A673 (cell line): ENCODE data around the gene HTD2. TPM values are rescaled to one million over a fixed set of nuclear protein-coding genes. Genes with fewer than 3 reads are reported as not detected.
A peak's percentile ranks its signal among the peaks of the same experiment; 100 is the strongest.

Experiments used
- BruUV-seq: library from RNA; stranded (reverse); fragments of 400-500 nt; replicated peaks from 2 replicates; lab custom pipeline; 2021; lab: Mats Ljungman, UMichigan
- CTCF ChIA-PET: fragments of 300-600 bp; sonication (Branson Sonifier 250); formaldehyde crosslinking; loops from one replicate; lab custom pipeline; 2022; ENCODE audit warnings: antibody characterized with exemption; lab: Charles Lee
- POLR2A ChIA-PET: fragments of 300-600 bp; sonication (Branson Sonifier 250); formaldehyde crosslinking; loops from one replicate; lab custom pipeline; 2022; ENCODE audit warnings: antibody characterized with exemption; ENCODE audit not compliant: low non-redundant PET; lab: Charles Lee
- DNase-seq: peaks from one replicate; pipeline ENCODE4 v3.0.0-alpha.2; 2015; ENCODE audit warnings: low spot score
- H3K27ac ChIP-seq: fragments of 200-600 bp; sonication (generic); 2 replicates; pipeline ENCODE4 v1.5.1; 2016; ENCODE audit warnings: mixed run types, low read depth, mild to moderate bottlenecking, mixed read lengths, antibody characterized with exemption, low read length; ENCODE audit not compliant: poor library complexity, severe bottlenecking
- H3K27me3 ChIP-seq: fragments of 200-600 bp; sonication (generic); replicated peaks from 2 replicates; pipeline ENCODE4 v1.6.1; 2017; ENCODE audit warnings: mixed run types, low read depth, mild to moderate bottlenecking, mixed read lengths, antibody characterized with exemption, low read length; ENCODE audit not compliant: insufficient read depth, poor library complexity
- H3K36me3 ChIP-seq: fragments of 200-600 bp; sonication (generic); 2 replicates; pipeline ENCODE4 v1.6.1; 2016; ENCODE audit warnings: mixed run types, mild to moderate bottlenecking, mixed read lengths, antibody characterized with exemption, low read length; ENCODE audit not compliant: insufficient read depth, poor library complexity, severe bottlenecking
- H3K4me1 ChIP-seq: fragments of 200-600 bp; sonication (generic); 2 replicates; pipeline ENCODE4 v1.6.1; 2017; ENCODE audit warnings: mixed run types, mild to moderate bottlenecking, mixed read lengths, antibody characterized with exemption, low read length; ENCODE audit not compliant: insufficient read depth, poor library complexity, severe bottlenecking
- H3K4me3 ChIP-seq: fragments of 200-600 bp; sonication (generic); 2 replicates; pipeline ENCODE4 v1.5.1; 2016; ENCODE audit warnings: low read depth, mixed run types, mild to moderate bottlenecking, mixed read lengths, low read length; ENCODE audit not compliant: poor library complexity, severe bottlenecking
- H3K9me3 ChIP-seq: fragments of 200-600 bp; sonication (generic); 2 replicates; pipeline ENCODE4 v1.6.1; 2016; ENCODE audit warnings: mixed run types, low read depth, mild to moderate bottlenecking, mixed read lengths, antibody characterized with exemption, low read length; ENCODE audit not compliant: poor library complexity, severe bottlenecking
- CTCF ChIP-seq: fragments of 300-800, 200-600 bp; sonication (generic); conservative IDR thresholded peaks from 2 replicates; pipeline ENCODE4 v1.5.1; 2017; ENCODE audit warnings: low read depth, mild to moderate bottlenecking, antibody characterized with exemption, low read length, moderate library complexity, mixed read lengths
- EZH2 ChIP-seq: fragments of 200-600 bp; sonication (generic); IDR thresholded peaks from 2 replicates; pipeline ENCODE4 v1.6.1; 2017; ENCODE audit warnings: borderline replicate concordance, low read depth, mild to moderate bottlenecking, mixed read lengths, antibody characterized with exemption, low read length; ENCODE audit not compliant: poor library complexity, severe bottlenecking
- intact Hi-C: fragments of 100-400 bp; cut with micrococcal nuclease; formaldehyde crosslinking; loops from one replicate; pipeline ENCODE4 v1.10.0; 2022; ENCODE audit not compliant: unreplicated experiment
- total RNA-seq: library from RNA; stranded (reverse); gene quantifications from 2 replicates; pipeline ENCODE4 v1.2.3, GENCODE V29; 2021

Gene HTD2
- total RNA-seq, 1 experiment from 2014 or later = 9.0 TPM

- no peak for TF ChIP-seq EZH2
- no peak for TF ChIP-seq CTCF
- POLR2A ChIA-PET = no interaction called here
Observed at GRCh38 chr3:58349792-58350626, 43.7 kb downstream of the HTD2 start.

GRCh38 chr3:58350627-58351013, 44.3 kb downstream of the HTD2 start:
- no peak for DNase-seq
- H3K36me3 ChIP-seq = no peaks in the 10 kb centered on the region
- ChIA-PET CTCF (no interaction called here), POLR2A (no interaction called here)
- intact Hi-C loops = no loop called here
- H3K9me3 ChIP-seq = no peaks in the 10 kb centered on the region
- peaks cover 7% of the 10 kb centered on the region for H3K4me1 ChIP-seq
- TF ChIP-seq EZH2 = no peak
- no peak for TF ChIP-seq CTCF
- no peaks in the 10 kb centered on the region for H3K27me3 ChIP-seq
- no peak overlapping the region for H3K4me3 ChIP-seq
- H3K27ac ChIP-seq = no peak overlapping the region
- no TSS peak for BruUV-seq

More at GRCh38 chr3:58349792-58350626, 43.7 kb downstream of the HTD2 start:
- peaks cover 7% of the 10 kb centered on the region for H3K4me1 ChIP-seq
- intact Hi-C loops = no loop called here
- H3K4me3 ChIP-seq = no peak overlapping the region
- DNase-seq = no peak
- CTCF ChIA-PET = no interaction called here
- H3K27ac ChIP-seq = no peak overlapping the region
- H3K27me3 ChIP-seq = no peaks in the 10 kb centered on the region
- BruUV-seq = no TSS peak
- no peaks in the 10 kb centered on the region for H3K9me3 ChIP-seq
- H3K36me3 ChIP-seq = no peaks in the 10 kb centered on the region

GRCh38 chr3:58351920-58352319, 45.6 kb downstream of the HTD2 start:
- H3K27ac ChIP-seq = no peak overlapping the region
- intact Hi-C loops = no loop called here
- H3K4me3 ChIP-seq = no peak overlapping the region
- TF ChIP-seq EZH2 = no peak
- no peak for TF ChIP-seq CTCF
- peak; percentile 58 for DNase-seq
- H3K9me3 ChIP-seq = no peaks in the 10 kb centered on the region
- CTCF ChIA-PET = no interaction called here
- POLR2A ChIA-PET = interaction anchor here (0.6 kb wide), 1 partner anchor 390 kb away, joined by 4 read pairs; no protein-coding TSS in a partner anchor
- BruUV-seq = no TSS peak
- H3K27me3 ChIP-seq = no peaks in the 10 kb centered on the region
- no peaks in the 10 kb centered on the region for H3K36me3 ChIP-seq
- H3K4me1 ChIP-seq = peaks cover 7% of the 10 kb centered on the region
